SIG-M5 treated with dmso at 0.1 percent for 504 hours (cell line): ENCODE results near the gene COL23A1.
"Not testable (repeated sequence)": the region's sequence is repeated elsewhere in the genome, so short reads cannot be mapped to it uniquely, and the experiment has no call there.

Source experiments
- DNase-seq: peaks from one replicate; lab custom pipeline; 2025; ENCODE audit not compliant: unreplicated experiment; lab: John Stamatoyannopoulos, UW

Gene COL23A1

GRCh38 chr5:178589180-178590140 lies 733 bp downstream of the COL23A1 start:
- peak; percentile 35 for DNase-seq

- no peak for DNase-seq
Measured at GRCh38 chr5:178588769-178589168, 1.4 kb downstream of the COL23A1 start.

GRCh38 chr5:178587763-178588611 lies 2.2 kb downstream of the COL23A1 start:
- no peak for DNase-seq

GRCh38 chr5:178586396-178586795 lies 3.8 kb downstream of the COL23A1 start:
- DNase-seq: no peak

- not testable (repeated sequence) for DNase-seq
Measured at GRCh38 chr5:178585421-178585820, 4.8 kb downstream of the COL23A1 start.

GRCh38 chr5:178583279-178583678 lies 6.9 kb downstream of the COL23A1 start:
- no peak for DNase-seq

GRCh38 chr5:178582291-178582690 lies 7.9 kb downstream of the COL23A1 start:
- DNase-seq: no peak

- no peak for DNase-seq
Measured at GRCh38 chr5:178581621-178582020, 8.6 kb downstream of the COL23A1 start.

GRCh38 chr5:178580271-178580955 lies 9.8 kb downstream of the COL23A1 start:
- DNase-seq: no peak

GRCh38 chr5:178577944-178578343 lies 12.2 kb downstream of the COL23A1 start:
- no peak for DNase-seq

- no peak for DNase-seq
Measured at GRCh38 chr5:178577376-178577839, 12.8 kb downstream of the COL23A1 start.

- DNase-seq: no peak
Measured at GRCh38 chr5:178576591-178577351, 13.4 kb downstream of the COL23A1 start.

GRCh38 chr5:178573216-178573615 lies 17.0 kb downstream of the COL23A1 start:
- no peak for DNase-seq

GRCh38 chr5:178572617-178573016 lies 17.6 kb downstream of the COL23A1 start:
- no peak for DNase-seq

GRCh38 chr5:178569485-178569884 lies 20.7 kb downstream of the COL23A1 start:
- DNase-seq: peak; percentile 50

GRCh38 chr5:178564811-178565550 lies 25.2 kb downstream of the COL23A1 start:
- no peak for DNase-seq

- DNase-seq: no peak
Measured at GRCh38 chr5:178564397-178564796, 25.8 kb downstream of the COL23A1 start.

- DNase-seq: no peak
Measured at GRCh38 chr5:178563621-178564020, 26.6 kb downstream of the COL23A1 start.

- DNase-seq: no peak
Measured at GRCh38 chr5:178561746-178562264, 28.4 kb downstream of the COL23A1 start.
